Upper lobe of left lung (tissue), 6 donors: ENCODE results near the gene REPS1. TPM values are rescaled to one million over a fixed set of nuclear protein-coding genes. Genes with fewer than 3 reads are reported as not detected.

Experiments used
- ATAC-seq, 2 donors: fragments of 200-7000 bp; cut with Tn5 transposase; one replicate each; pipeline ENCODE4 v1.9.1; 2022; ENCODE audit warnings: mild to moderate bottlenecking in 2 of 2, moderate library complexity in 2 of 2; ENCODE audit not compliant: low FRiP score in 2 of 2
- DNase-seq, 2 donors: peaks; one replicate each; pipeline ENCODE4 v3.0.0-alpha.2; 2019 to 2020
- H3K27ac ChIP-seq, 4 donors: fragments of 200-600 bp; sonication (generic); one replicate each; pipeline ENCODE4 v1.5.1; 2016 to 2019
- H3K27me3 ChIP-seq, 4 donors: fragments of 200-600 bp; sonication (generic); one replicate each; pipeline ENCODE4 v1.5.1; 2017 to 2019
- H3K36me3 ChIP-seq, 4 donors: fragments of 200-600 bp; sonication (generic); one replicate each; pipeline ENCODE4 v1.5.1; 2016 to 2019
- H3K4me1 ChIP-seq, 4 donors: fragments of 200-600 bp; sonication (generic); one replicate each; pipeline ENCODE4 v1.5.1; 2018 to 2019
- H3K4me3 ChIP-seq, 4 donors: fragments of 200-600 bp; sonication (generic); one replicate each; pipeline ENCODE4 v1.5.1; 2017 to 2019; ENCODE audit warnings: mild to moderate bottlenecking in 2 of 4, moderate library complexity in 1 of 4
- H3K9me3 ChIP-seq, 4 donors: fragments of 200-600 bp; sonication (generic); one replicate each; pipeline ENCODE4 v1.5.1; 2018 to 2019
- EP300 ChIP-seq, 4 donors: sonication (generic); formaldehyde crosslinking; IDR thresholded peaks; one replicate each; pipeline ENCODE4 v1.5.1; 2017; ENCODE audit warnings: antibody characterized with exemption in 4 of 4, control low read depth in 2 of 4
- POLR2A ChIP-seq, 4 donors: fragments of 450-650 bp; IDR thresholded peaks; one replicate each; pipeline ENCODE4 v1.5.1; 2016 to 2017; ENCODE audit warnings: antibody characterized with exemption in 4 of 4, mild to moderate bottlenecking in 2 of 4
- POLR2AphosphoS5 ChIP-seq, 2 donors: sonication (generic); formaldehyde crosslinking; IDR thresholded peaks; one replicate each; pipeline ENCODE4 v1.5.1; 2017; ENCODE audit warnings: antibody characterized with exemption in 2 of 2
- WGBS, 2 donors: methylation state at CpG; one replicate each; pipeline ENCODE4 v1.1.5; 2017 to 2018; 5-methylcytosine and 5-hydroxymethylcytosine counted together
- total RNA-seq, 6 donors: library from RNA; depleted of rRNA in 4 of 6; stranded (reverse); fragments of >200 nt in 4 of 6; gene quantifications; one replicate each; pipeline versions ENCODE4 v1.1.0 to v1.2.1, GENCODE V29; 2016 to 2021
- TF ChIP-seq, protein P1 (sequence below), 6 experiments: fragments of 450-650 bp in 4 of 6; fragments of 200-600 bp in 2 of 6; sonication (generic) in 2 of 6; IDR thresholded peaks; one replicate each; pipeline ENCODE4 v1.5.1; 2016 to 2019; ENCODE audit warnings: antibody characterized with exemption in 6 of 6
- donor health status: DM: no; HTN: no; CAD: no; lungs with moderate emphysema.
- donor health status: DM: no; HTN: yes; CAD: no; lungs with severe emphysema.

REPS1 gene
- total RNA-seq, 6 donors from 2014 or later: 30.8 to 90.1 (median 38.6) TPM

DNA sequence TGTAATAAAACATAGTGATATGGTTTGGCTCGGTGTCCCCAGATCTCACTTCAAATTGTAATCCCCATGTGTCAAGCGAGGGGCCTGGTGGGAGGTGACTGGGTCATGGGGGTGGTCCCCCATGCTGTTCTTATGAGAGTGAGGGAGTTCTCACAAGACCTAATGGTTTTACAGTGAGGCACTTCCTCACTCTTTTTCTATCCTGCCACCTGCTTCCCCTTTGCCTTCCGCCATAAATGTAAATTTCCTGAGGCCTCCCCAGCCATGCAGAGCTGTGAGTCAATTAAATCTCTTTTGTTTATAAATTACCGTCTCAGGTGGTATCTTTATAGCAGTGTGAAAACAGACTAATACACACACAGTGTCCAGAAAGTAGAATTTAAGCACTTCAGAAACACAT lies 78.5 kb downstream of the REPS1 start:
- peaks cover 21 to 95% (median 43%) of the 10 kb centered on the region in 4 donors for H3K36me3 ChIP-seq
- no peak for DNase-seq

DNA sequence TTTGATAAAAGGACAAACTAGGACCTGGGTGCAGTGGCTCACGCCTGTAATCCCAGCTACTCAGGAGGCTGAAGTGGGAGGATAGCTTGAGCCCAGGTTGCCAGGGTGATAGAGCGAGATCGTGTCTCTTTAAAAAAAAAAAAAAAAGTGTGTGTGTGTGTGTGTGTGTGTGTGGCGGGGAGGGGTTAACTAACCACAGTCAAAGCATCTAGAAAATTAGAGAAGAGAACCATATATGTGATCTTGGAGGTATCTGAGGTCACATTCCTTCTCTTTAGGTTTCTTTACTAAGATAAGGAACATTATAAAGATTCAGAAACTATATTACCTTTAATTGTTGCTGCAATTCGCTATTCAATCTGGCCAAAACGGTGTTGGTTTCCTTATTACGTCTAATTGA lies 80.9 kb downstream of the REPS1 start:
- peaks cover 14 to 93% (median 37%) of the 10 kb centered on the region in 4 donors for H3K36me3 ChIP-seq
- H3K27ac ChIP-seq: no peak overlapping the region
- 88 to 89% methylated on average over 7 of the region's 7 CpGs for WGBS, 2 donors
- no peaks in the 10 kb centered on the region for H3K9me3 ChIP-seq
- no peaks in the 10 kb centered on the region for H3K27me3 ChIP-seq
- H3K4me1 ChIP-seq: no peaks in the 10 kb centered on the region
- H3K4me3 ChIP-seq: no peak overlapping the region
- ATAC-seq (no peak), DNase-seq (no peak)
- TF ChIP-seq POLR2A (IDR thresholded peaks at IDR 0.05) (no peak), EP300 (IDR thresholded peaks at IDR 0.05) (no peak), POLR2AphosphoS5 (IDR thresholded peaks at IDR 0.05) (no peak)
- TF ChIP-seq, protein P1, sequence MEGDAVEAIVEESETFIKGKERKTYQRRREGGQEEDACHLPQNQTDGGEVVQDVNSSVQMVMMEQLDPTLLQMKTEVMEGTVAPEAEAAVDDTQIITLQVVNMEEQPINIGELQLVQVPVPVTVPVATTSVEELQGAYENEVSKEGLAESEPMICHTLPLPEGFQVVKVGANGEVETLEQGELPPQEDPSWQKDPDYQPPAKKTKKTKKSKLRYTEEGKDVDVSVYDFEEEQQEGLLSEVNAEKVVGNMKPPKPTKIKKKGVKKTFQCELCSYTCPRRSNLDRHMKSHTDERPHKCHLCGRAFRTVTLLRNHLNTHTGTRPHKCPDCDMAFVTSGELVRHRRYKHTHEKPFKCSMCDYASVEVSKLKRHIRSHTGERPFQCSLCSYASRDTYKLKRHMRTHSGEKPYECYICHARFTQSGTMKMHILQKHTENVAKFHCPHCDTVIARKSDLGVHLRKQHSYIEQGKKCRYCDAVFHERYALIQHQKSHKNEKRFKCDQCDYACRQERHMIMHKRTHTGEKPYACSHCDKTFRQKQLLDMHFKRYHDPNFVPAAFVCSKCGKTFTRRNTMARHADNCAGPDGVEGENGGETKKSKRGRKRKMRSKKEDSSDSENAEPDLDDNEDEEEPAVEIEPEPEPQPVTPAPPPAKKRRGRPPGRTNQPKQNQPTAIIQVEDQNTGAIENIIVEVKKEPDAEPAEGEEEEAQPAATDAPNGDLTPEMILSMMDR (IDR thresholded peaks at IDR 0.05): no peak

More for the DNA sequence above, 78.5 kb downstream of the REPS1 start:
- Histone ChIP-seq H3K27ac (no peak overlapping the region), H3K4me3 (no peak overlapping the region), H3K9me3 (no peaks in the 10 kb centered on the region), H3K27me3 (no peaks in the 10 kb centered on the region), H3K4me1 (no peaks in the 10 kb centered on the region)
- ATAC-seq: no peak
- 79 to 93% methylated on average over 4 of the region's 4 CpGs for WGBS, 2 donors
- TF ChIP-seq POLR2AphosphoS5 (IDR thresholded peaks at IDR 0.05): no peak
- no peak for TF ChIP-seq POLR2A (IDR thresholded peaks at IDR 0.05)
- no peak for TF ChIP-seq EP300 (IDR thresholded peaks at IDR 0.05)
- TF ChIP-seq, protein P1 (IDR thresholded peaks at IDR 0.05): no peak

DNA sequence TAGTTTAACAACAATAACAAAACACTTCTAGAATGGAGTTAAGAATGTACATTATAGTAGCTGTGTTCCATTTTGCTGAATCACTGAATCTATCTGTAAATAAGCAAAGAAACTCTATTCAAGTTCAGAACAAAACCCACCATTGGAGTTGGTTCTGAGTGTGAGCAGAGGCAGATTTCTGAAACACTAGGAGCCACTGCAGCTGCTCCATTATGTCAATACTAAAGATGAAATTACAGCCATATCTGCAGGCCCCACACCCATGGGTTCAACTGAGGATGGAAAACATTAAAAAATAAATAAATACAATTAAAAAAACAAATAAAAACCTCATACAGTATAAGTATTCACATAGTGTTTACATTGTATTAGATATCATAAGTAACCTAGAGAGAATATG lies 91.0 kb downstream of the REPS1 start:
- TF ChIP-seq EP300 (IDR thresholded peaks at IDR 0.05) (no peak), POLR2A (IDR thresholded peaks at IDR 0.05) (no peak), POLR2AphosphoS5 (IDR thresholded peaks at IDR 0.05) (no peak)
- TF ChIP-seq, protein P1 (IDR thresholded peaks at IDR 0.05): no peak
- Histone ChIP-seq H3K36me3 (peaks cover 0 to 13% (median 5%) of the 10 kb centered on the region in 4 donors), H3K9me3 (no peaks in the 10 kb centered on the region), H3K27ac (no peak overlapping the region), H3K27me3 (no peaks in the 10 kb centered on the region), H3K4me3 (no peak overlapping the region), H3K4me1 (no peaks in the 10 kb centered on the region)
- no peak for DNase-seq
- ATAC-seq: no peak

DNA sequence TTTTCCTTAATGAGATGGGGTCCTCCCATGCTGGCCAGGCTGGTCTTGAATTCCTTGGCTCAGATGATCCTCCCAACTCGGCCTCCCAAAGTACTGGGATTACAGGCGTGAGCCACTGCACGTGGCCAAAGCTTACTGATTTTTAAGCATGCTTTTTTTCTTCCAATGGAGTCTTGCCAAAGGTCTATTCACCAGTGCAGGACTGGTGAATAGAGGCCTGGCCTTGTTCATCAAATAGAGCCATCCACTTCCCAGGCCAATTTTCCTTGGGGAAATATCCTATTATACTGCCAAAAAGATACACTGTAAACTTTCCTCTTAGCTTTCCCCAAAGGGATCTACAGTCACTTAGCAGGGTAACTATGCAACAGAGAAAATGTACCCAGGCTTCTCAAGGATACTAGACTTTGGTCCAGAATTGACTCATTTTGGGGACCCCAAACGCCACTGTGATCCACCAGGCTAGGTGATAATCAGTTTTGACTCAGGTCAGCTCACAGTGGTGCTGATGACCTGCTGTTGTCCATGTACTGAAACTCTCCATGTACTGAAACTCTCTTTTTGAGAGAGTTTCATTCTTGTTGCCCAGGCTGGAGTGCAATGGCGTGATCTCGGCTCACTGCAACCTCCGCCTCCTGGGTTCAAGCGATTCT lies 91.8 kb downstream of the REPS1 start:
- peaks cover 0 to 13% (median 2%) of the 10 kb centered on the region in 4 donors for H3K36me3 ChIP-seq

DNA sequence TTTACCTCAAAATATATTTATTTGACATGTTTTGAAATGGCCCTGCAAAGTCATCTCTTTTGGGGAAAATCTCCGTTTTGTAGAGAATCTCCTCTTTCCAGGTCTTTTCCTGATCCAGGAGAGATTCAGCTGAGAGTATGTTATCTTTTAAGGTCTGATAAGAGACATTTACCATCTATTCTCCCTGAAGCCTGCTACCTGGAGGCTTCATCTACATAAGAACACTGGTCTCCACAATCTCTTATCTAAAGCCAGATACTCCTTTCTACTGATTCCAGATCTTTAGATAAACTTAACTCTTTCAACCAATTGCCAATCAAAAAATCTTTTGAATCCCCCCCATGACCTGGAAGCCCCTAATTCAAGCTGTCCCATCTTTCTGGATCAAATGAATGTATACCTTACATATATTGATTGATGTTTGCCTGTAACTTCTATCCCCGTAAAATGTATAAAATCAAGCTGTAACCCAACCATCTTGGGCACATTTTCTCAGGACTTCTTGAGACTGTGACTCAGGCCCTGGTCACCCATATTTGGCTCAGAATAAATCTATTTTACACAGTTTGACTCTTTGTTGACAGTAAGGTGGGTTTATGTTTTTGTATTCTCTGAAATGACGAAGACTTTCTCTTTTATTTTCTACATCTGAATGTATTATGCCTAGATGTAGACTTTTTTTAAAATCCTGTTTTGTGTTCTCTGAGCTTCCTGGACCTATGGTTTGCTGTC lies 96.6 kb downstream of the REPS1 start:
- no peak overlapping the region for H3K4me3 ChIP-seq
- H3K27me3 ChIP-seq: no peaks in the 10 kb centered on the region
- TF ChIP-seq, protein P1 (IDR thresholded peaks at IDR 0.05): no peak
- no peak for TF ChIP-seq POLR2A (IDR thresholded peaks at IDR 0.05)
- TF ChIP-seq EP300 (IDR thresholded peaks at IDR 0.05): no peak
- no peak for TF ChIP-seq POLR2AphosphoS5 (IDR thresholded peaks at IDR 0.05)
- H3K9me3 ChIP-seq: no peaks in the 10 kb centered on the region
- H3K36me3 ChIP-seq: no peaks in the 10 kb centered on the region
- no peaks in the 10 kb centered on the region for H3K4me1 ChIP-seq
- H3K27ac ChIP-seq: no peak overlapping the region
- 86 to 92% methylated on average over 3 of the region's 3 CpGs for WGBS, 2 donors
- DNase-seq (no peak), ATAC-seq (no peak)

More for the DNA sequence above, 91.8 kb downstream of the REPS1 start:
- no peak overlapping the region for H3K4me3 ChIP-seq
- H3K4me1 ChIP-seq: no peaks in the 10 kb centered on the region
- TF ChIP-seq POLR2AphosphoS5 (IDR thresholded peaks at IDR 0.05): no peak
- no peak for TF ChIP-seq POLR2A (IDR thresholded peaks at IDR 0.05)
- no peak for DNase-seq
- ATAC-seq: no peak
- H3K27me3 ChIP-seq: no peaks in the 10 kb centered on the region
- H3K27ac ChIP-seq: no peak overlapping the region
- WGBS, 2 donors: 92 to 97% methylated on average over 8 of the region's 8 CpGs
- H3K9me3 ChIP-seq: no peaks in the 10 kb centered on the region
